ENCODE measurements around the gene KDELR3.

Gene KDELR3

DNA sequence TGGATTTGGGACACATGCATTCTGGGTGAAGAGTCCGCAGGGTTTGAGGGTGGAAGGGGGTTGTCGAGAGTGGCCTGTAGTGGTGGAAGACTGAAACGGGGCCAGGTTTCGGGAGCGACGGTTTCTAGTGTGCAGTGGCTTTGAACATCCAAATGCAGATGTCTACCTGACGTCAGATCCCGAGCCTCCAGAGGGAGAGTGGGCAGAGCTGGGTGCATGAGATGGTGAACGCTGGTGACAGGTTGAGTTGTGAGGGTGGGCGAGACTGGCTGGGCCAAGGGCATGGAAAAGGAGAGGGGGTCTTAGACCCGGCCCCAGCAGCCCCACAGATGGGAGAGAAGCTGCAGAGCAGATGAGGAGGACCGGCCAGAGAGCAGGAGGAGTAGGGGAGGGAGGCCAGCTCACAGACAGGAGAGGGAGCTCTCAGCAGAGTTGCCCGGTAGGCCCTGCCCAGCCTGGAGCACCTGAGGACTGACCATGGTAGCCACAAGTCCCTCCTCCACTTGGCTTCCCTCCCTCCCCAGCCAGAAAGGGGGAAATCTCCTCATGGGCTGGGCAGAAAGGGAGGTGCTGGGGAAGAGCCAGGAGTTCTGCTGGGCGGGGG, 27.0 kb upstream of the KDELR3 start:
- DNase-seq (ENCODE audit: low read depth): no peak

DNA sequence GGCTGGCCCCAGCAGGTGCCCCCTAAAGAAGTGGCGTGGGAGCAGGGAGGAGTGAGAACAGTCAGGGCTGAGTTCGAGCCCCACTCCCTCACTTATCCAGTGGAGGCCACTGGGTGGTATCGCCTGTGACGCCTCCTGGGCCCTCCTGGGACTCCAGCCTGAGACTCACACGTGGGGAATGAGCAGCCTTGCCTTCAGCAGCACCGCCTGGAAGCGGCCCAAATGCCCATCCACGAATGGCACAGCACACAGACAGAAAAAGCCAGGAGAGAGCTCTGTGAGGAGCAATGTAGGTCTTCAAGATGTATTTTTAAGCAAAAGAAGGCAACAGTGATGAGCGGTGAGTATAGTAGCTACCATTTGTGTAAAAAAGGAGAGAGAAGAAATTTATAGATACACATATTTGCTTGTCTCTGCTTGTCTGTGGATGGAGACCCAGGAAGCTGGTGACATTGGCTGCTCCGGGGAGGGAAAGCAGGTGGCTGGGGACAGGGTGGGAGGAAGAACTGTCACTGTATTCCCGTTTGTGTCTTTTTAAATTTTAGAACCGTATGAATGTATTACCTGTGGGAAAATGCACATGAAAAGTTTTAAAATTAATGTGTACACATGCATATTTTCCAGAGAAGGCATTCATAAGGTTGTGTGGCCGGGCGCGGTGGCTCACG, 26.1 kb upstream of the KDELR3 start:
- DNase-seq (ENCODE audit: low read depth): no peak

- no peak for DNase-seq (ENCODE audit: low read depth)
Observed at GRCh38 chr22:38442967-38443627, 24.8 kb upstream of the KDELR3 start.

GRCh38 chr22:38443628-38444521, 24.0 kb upstream of the KDELR3 start:
- DNase-seq (ENCODE audit: low read depth): no peak

GRCh38 chr22:38444783-38445182, 23.1 kb upstream of the KDELR3 start:
- no peak for DNase-seq (ENCODE audit: low read depth)

- DNase-seq (ENCODE audit: low read depth): no peak
Observed at GRCh38 chr22:38446018-38446601, 21.8 kb upstream of the KDELR3 start.

DNA sequence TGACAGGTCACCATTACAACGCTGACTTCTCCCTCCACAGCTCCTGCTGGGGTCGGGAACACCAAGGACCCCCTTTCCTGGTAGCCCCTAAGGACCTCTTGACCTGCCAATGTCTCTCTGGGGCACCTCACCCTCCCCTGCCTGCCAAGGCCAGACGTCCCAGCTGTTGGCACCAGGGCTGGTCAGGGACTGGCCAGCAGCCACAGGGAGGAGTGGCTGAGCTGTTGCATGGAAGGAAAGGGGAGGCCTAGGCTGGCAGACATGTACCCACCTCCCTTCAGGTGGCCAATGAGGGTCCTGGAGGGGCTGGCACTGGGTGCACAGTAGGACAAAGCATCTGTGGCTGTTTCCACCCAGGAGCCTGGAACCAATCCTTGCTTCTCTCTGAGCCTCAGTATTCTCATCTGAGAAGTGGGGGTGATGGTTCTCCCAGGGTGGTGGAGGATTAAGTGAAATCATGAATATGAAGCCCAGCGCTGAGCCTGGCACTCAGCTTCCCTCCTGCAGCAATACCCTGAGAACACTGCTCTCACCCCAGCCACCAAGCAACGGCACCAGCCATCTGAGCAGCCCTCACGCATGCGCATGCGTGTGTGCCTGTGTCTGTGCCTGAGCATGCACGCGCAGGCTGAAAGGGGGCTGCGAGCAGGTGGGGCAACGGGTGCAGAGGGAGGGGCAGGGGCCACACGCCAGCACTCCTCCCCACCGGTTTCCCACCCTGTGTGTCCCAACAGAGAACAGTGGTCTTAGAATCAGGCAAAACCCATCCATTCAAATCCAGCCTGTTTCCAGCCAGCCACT, 18.8 kb upstream of the KDELR3 start:
- DNase-seq (ENCODE audit: low read depth): no peak

DNA sequence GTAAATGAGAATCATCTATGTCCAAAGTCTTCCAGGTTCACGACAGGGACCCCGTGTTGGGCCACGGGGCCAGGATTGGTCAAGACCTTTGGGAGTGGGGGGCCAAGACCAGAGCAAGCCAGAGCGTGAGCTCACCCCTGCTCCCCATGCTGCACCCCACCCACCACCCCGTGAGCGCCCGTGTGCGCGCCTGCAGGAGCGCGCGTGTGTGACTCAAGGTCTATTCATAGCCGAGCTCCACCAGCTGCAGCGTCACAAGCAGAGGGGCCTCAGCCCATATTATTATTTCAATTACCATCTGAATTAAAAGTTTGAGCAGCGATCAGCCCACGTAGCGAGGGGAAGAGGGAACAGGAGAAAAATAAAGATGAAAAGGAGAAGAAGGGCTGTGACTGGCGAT, 18.1 kb upstream of the KDELR3 start:
- DNase-seq (ENCODE audit: low read depth): no peak

GRCh38 chr22:38450234-38450797, 17.6 kb upstream of the KDELR3 start:
- DNase-seq (ENCODE audit: low read depth): no peak

DNA sequence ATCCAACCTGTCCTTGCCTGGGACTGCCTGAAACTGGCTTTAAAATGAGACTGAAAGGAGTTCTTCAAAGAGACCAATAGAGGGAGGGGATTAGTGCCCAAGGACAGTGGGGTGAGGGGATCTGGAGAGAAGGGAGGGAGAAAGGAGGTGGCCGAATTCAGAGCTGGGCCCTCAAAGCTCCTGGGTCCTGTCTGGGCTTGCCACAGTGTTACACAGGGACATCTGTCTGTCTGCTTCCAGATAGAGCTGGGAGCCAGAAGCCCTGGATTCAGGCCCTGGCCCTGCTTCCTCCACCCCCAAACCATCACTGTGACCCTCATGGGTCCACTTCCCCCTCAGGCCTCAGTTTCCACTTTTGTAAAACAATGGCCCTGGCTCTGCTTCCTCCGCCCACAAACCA, 16.5 kb upstream of the KDELR3 start:
- DNase-seq (ENCODE audit: low read depth): no peak

- DNase-seq (ENCODE audit: low read depth): no peak
Observed at GRCh38 chr22:38451864-38452263, 16.0 kb upstream of the KDELR3 start.

- DNase-seq (ENCODE audit: low read depth): no peak
Observed at GRCh38 chr22:38452373-38453065, 15.4 kb upstream of the KDELR3 start.

GRCh38 chr22:38453066-38453672, 14.7 kb upstream of the KDELR3 start:
- DNase-seq (ENCODE audit: low read depth): no peak

DNA sequence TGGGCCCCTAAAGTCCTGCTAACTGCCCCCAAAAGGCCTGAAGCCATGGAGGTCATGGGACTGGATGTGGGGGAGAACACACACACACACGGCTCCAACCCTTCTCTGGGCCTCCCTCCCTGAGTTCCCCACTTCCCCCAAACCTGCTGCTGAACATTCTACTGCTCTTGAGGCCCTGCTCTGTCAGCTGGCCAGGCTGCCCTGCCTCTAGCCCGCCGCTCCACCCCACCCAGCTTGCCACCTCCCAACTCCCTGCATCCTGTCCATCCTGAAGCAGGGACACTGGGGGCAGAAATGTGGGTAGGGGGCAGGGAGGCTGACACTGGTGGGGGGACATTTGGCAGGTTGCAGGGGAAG, 13.9 kb upstream of the KDELR3 start:
- DNase-seq (ENCODE audit: low read depth): no peak

DNA sequence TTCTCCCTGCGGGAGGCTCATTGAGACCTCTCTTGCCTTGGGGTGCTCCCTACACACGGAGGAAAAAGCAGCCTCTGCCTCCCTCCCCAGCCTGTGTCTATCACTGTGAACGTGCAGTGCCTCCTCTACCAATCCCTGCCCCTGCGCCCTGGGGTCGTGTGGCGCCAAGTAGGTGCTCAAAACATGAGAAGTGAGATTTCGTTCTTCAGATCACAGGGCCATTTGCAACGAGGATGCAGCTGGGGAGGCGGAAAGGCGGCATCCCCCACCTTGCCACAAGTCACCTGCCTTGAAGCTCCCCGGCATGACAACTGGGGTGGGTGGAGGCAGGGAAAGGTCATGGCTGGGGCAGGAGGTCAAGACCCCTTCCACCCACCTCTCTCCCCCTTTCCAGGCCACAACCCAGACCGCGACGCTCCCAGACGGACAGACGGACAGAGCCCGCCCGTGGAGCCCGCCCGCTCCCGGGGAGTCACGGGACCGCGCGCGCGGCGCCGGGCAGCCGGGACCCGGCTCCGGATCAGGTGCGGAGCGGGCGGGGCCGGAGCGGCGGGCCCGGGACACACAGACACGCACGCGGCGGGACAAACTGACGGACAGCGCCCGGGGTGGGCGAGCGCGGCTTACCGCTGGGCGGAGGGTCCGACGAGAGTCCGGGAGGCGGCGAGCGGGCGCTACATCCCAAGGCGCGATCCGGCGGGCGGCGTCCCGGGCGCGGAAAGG, 13.4 kb upstream of the KDELR3 start:
- no peak for DNase-seq (ENCODE audit: low read depth)

DNA sequence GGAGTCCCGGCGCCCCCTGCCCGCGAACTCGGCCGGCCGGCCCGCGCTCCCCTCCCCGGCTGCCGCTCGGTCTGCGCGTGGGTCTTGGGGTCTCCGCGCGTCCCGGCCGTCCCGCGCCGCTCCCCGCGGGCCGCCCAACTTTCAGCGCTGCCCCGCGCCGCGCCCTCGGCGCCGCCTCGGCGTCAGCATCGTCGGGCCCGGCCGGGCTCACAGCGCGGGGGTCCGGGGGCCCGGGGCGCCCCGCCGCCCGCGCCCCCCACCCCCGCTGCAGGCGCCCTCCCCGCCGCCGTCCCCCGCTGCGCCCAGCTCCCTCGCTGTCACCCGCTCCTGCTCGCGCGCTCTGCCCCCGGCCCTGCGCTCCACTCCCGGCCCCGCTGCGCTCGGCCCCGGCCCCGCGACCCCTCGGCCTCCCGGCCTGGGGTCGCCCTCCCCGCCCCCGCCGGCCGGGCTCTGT, 12.8 kb upstream of the KDELR3 start, which contains the start of gene KCNJ4:
KCNJ4 (minus strand) TSS at position 124 of the 454 bp plus-strand sequence. CDS start 27,067 bp downstream, outside the sequence.
- DNase-seq (ENCODE audit: low read depth): no peak

- no peak for DNase-seq (ENCODE audit: low read depth)
Observed at GRCh38 chr22:38455530-38456271, 12.2 kb upstream of the KDELR3 start.

GRCh38 chr22:38456272-38456835, 11.5 kb upstream of the KDELR3 start:
- no peak for DNase-seq (ENCODE audit: low read depth)

All from stimulated activated CD8-positive, alpha-beta memory T cell treated with anti-CD3 and anti-CD28 coated beads, Interleukin-12 subunit alpha, Interleukin-12 subunit beta, amount 100 ng/mL, for 1 hour (primary cell).